DMS53 treated with DMSO at 0.1 percent for 48 hours (cell line): ENCODE data around the gene PCDHGC3.

Experiments used
- DNase-seq: peaks from one replicate; lab custom pipeline; 2025; ENCODE audit not compliant: unreplicated experiment; lab: John Stamatoyannopoulos, UW

PCDHGC3 gene

DNA sequence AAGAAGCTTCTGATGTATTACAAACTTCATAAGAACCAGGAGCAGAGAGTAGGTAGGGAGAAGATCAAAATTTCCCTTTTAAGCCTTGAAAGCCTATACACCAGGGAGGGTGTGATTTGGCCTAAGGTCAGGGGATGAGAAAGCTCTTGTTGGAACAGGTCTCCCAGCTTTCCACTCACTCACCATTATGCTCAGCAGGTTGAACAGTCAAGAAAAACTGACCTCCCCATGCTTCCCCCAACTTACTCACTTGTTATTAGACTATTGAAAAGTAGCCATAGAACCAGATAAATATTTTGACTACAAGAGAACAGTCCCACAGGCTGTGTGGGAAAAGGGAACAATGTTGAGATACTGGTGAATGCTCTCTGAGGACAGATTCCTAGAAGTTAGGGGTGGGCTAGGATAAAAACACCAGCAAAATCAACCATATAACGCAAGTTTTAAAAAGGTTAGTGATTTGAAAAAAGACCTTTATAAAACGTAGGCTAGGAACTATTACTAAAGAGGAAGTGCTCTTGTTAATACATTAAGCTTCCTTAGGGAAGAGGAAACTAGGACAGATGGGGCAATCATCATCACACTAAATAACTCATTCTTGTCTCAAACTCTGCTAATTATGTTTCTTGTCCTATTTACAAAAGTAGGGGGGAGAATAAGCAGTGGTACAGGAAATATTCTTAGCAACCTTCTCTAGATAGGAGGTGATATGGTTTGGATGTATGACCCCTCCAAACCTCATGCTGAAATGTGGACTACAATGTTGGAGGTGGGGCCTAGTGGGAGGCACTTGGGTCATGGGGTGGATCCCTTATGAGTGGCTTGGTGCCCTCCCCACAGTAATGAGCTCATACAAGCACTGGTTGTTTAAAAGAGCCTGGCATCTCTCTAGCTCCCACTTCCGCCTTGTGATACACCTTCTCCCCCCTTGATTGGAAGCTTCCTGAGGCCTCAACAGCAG, 44.1 kb downstream of the PCDHGC3 start:
- DNase-seq: no peak

DNA sequence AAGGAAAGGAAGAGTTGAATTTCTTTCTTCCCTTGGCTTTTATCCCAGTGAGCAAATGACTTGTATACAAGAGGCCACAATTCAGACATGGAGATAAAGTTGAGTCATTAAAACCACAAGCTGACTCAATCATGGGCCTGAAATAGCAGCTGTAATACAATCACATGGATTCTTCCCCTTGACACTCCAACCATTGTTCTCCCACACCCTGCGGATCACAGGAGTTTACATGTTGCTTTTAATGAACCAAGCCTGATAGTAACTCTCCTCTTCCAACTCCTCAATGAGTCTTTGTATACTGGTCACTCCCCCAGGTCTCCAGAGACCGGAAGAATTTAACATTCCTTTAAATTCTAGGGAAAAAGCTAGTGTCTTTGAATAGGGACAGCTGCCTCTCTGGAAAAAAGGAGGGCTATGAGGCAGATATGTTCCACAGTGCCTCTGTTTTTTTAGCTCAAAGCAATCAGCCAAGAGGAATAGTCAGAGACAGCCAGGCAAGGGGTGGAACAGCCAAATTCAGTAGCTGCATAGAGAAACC, 45.5 kb downstream of the PCDHGC3 start:
- no peak for DNase-seq

DNA sequence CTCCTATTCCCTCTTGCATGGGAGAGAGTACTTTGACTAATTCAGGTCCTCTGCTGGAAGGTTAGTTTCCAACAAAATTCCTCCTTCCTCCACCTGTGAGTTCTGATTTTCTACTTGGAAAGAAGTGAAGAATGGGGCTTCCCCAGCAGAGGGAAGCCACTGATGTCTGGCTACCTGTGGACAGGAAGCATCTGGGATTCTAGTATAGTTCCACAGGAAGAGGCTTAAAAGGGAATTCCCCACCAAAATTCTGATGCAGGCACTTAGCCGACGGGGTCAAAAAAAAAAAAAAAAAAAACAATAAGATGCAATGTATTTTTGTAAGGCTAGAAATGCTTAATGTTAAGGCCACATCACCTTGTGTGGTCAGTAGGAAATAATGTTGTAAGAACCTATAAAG, 46.5 kb downstream of the PCDHGC3 start:
- DNase-seq: no peak

DNA sequence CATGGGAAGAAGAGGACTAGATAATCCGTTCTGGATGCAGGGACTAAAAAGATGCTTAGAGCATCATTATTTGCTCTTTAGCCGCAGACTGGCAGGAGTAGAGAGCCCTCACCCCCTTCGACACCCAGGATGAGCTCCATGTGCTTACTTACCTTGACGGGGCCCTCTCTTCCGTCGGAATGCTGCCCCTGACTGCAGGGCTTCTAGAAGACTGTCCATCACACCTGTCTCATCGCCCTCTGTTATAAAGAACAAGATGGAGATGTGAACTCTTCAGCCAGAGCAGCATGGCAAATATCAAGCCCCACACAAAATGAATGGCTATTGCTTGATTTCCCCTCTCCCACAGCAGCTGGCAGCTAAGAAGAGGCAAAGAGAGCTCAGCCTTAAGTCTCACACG, 48.2 kb downstream of the PCDHGC3 start:
- DNase-seq: no peak

DNA sequence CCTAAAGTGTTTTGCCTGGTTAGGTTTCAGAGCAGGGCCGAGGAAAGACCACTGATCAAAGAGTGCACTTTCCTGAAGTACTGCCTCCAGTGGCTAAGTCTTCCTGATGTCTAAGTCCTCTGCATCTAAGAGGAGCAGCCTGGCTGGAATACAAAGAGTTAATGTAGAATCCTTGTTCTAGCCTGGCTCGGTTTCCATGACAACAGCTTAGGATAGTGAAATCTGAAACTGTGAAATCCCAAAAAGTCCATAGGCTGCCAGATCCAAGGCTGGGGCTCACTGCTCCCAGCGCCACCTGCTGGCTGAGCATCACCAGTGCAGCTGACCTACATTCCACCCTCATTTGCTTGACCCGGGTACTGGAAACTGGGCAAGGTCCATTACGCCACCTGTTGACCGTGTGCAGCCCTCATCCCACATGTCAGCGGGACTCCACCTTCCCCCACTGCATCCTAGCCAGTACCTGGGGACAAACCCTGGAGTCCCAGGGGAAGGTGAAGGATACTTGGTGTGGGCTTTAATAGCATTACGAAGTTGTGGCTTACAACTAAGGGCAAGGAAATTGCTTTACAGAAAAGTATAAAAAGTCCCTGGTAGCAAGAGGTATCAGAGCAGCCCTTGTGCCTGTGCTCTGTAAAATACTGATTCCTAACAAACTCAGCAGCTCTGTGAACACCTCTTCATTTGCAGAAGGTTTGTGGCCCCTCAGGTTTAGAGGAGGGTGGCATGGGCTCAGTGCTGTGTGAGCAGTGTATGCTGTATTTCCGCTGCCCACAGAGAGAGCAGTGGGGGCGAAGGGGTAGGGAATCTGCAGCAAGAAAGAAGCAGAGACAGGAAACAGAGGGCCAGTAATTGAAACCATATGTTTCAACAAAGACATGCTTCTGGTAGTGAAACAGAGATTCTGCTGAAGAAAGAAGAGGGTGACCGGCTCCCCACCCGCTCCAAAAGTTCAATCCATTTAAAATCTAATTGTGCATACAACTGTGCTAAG, 49.1 kb downstream of the PCDHGC3 start:
- DNase-seq: peak; percentile 86

DNA sequence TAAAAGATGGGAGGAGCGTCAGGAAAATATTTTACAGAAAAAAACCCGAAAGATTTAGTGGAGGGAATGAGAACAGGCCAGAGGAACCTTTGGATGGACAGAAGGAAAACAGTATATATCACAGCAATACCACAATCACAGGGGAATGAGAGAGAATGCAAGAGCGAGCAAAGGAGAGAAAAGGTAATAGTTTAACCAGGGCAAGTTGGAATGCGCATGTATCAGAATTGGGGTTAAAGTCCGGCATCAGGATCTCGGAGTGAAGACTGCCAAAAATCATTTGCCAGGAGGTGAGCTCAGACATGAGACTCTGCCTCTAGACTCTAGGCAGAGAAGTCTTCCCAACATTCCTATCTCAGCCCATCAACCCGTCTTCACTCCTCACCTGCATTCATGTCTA, 49.9 kb downstream of the PCDHGC3 start:
- no peak for DNase-seq

DNA sequence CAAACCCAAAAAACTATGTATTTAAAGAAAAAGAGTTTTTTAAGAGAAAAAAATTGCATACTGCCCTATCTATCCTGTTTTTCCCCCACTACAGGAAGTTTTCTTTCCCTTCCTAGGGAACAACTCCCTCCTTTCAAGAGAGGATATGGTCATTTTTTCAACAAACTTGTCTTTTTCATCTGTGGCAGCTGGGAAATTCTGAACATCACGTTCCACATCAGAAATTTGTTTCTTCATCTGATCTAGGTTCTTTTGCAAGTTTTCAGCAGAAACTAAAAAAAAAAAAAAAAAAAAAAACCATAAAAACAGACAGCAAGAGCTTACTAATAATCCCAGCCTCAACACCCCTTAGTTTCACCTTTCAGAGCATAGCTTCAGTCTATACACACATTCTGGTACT, 51.7 kb downstream of the PCDHGC3 start:
- DNase-seq: no peak
